Stimulated activated CD4-positive, alpha-beta T cell treated with anti-CD3 and anti-CD28 coated beads, Interleukin-12 subunit alpha, Interleukin-12 subunit beta, amount 100 ng/mL, for 24 hours (primary cell): ENCODE results near the gene SLC15A3.
"Not testable (repeated sequence)": the region's sequence is repeated elsewhere in the genome, so short reads cannot be mapped to it uniquely, and the experiment has no call there.

ENCODE experiments used
- DNase-seq, 2 experiments: peaks; one replicate each; pipeline ENCODE4 v3.0.0-alpha.2; 2020; ENCODE audit warnings: low read depth in 2 of 2

Gene SLC15A3

DNA sequence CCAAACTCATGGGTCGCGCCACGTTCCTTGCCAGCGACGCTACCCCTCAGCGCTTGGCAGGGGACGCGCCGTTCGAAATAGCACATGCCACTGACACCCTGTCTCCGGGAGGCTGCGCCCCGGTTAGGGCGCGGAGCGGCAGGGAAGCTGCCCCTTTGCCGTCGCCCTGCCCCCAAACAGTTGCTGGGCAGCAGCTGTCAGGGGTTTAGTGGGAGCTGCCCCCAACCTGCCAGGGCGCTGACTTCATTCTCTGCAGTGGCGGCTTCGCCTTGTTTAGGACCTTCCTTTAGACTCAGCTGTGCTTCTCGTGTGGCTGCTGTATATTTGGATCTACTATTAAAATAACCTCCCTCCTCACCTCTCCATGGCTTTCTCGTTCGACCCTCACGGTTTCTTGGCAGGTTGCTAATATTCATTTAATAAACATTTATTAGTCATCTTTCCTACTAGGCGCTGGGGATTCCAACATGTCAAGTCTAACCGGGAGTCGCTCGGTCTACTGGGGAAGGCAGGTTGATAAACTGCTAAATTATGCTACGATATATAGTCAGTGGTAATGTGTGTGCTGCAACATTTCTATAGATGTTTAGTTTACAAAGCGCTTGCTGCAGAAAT, 37.2 kb downstream of the SLC15A3 start:
- DNase-seq = no peak

DNA sequence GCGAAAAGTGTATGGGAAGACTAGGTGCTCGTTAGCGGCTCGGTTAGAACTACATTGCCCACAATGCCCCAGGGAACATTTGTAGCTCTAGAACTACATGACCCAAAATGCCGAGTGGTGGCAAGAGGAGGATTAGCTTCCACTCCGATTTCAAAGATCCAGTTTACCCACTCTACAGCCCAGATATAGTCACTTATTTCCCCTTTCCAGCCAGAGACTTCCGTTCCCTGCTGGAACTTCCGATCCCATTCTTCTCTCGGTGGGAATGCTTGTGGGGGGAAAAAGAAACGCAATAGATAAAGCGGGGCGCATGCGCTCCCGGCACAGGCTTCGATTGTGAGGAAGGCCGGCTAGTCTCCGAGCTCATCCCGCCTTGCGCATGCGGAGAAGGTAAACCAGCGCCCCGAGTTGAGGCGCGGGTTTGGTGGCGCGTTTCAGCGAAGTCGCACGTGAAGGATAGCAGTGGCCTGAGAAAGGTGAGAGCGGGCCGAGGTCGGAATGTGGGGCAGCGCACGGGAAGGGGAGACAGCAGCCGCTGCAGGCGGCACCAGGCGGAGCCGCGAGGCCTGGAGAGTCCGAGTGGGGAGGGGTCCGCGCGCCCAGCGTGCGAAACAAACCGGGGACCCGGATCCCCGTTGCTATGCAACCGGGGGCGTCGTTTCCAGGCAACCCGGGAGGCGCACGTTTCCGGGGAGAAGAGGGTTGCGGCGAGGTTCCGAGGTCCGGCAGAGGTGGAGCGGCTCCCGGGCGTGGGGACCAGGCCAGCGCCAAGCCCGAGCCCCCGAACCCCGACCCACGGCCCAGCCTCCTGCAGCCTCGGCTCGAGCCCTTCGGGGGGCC, 38.0 kb downstream of the SLC15A3 start, which contains the start of gene TMEM109:
TMEM109 (plus strand) TSS at position 366 of the 840 bp plus-strand sequence. CDS start 5,536 bp downstream, outside the sequence.
- DNase-seq = peak; percentile 79 to 83

DNA sequence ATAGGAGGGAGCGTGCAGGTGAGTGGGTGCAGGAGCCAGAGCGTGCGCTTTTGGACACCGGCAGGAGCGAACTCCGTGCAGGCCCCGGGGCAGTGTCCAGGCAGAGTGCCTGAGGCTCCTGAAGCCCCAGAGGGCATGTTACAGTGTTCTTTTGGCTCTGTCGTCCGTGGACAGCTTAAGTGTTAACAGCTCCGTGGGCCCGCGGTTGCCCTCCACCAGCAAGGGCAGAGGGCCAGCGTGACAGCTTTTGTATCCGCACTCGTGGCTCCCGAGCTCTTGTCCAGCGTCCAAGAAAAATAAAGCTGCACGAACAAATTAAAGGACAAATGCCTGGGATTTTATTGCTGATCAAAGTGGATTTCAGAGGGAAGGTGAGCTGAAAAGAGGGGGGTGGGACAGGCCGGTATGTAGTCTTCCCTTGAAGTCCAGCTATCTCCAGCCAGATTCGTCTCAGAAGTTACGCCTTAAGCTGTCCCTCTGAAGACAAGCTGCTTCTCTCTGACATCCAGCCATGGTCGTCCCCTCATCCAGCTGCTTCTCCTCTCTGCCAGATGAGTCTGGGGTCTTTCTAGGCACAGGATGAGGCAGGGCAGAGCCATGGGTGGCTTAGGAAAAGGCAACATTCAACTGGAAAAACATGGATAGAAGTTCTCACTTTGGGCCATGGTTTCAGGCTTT, 39.0 kb downstream of the SLC15A3 start:
- no peak for DNase-seq

DNA sequence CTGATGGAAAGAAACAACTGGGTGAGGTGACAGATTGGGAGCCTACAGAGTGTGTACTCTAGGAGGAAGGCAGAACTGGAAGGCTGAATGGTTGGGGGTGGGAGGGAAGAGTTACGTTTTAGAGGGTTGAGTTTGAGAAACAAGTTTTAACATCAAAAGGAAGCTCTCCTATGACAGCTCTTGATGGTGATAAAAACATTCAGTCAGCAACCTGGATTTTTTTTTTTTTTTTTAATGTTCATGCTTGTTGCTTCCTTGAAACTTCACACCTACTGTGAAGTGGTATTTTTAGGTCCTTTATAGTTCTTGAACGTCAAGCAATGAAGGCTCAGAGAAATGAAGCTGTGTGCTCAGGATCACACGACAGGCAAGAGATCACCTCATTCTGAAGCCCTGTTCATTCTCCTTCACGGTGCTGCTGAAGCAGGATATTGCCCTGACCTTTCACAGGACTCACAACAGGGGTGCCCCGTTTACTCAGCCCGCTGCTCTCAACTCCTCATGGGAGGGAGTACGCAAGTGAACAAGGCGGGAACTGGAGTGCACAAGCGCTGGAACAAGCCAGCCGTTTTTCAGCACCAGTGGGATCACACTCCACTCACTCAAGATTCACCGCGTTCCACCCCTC, 39.6 kb downstream of the SLC15A3 start:
- no peak for DNase-seq

DNA sequence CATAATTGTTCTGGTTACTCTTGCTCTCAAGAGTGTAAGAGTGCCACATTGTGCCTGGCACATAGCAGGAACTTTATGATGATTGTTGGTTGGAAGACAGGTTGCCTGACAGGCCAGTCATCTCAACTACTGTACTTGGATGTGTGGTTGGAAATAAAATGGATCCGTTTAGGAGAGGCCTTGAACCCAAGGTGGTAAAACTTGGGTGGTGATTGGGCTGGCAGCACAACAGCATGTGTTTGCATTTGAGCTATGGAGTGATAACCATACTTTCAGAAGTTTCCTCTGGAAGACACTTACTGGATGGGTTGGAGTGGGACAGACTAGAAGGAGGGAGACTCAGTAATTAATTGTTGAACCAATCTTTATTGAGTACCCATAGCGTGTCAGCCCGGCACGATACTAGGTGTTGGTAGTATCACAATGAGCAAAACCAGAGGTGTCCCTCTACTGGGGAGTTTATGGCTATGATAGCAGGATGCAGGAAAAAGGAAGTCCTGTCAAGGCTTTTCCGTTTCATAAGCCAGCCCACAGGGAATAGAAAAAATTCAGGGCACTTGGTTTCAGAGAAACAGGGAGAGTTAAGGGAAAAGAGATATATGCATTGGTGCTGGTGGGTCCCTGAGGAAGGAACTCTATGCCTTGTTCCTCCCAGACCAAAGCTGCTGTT, 41.1 kb downstream of the SLC15A3 start:
- no peak for DNase-seq

DNA sequence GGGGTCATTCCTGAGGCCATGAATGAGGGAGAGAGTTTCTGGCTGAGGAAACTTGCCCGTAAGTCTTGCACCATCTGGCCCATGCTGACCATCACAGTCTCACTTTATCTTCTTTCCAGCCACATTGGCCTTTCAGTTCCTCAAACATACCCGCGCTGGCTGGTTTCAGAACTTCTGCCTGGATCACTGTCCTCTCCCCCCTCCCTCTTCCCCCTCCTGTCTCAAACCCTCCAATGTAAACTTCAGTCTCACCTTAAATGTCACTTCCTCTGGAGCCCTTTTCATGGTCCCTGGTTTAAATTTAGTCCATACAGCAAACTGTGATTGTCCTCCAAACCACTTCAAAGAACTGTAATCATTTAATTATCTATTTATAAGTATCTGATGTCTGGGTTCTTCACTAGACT, 41.7 kb downstream of the SLC15A3 start:
- DNase-seq = no peak

DNA sequence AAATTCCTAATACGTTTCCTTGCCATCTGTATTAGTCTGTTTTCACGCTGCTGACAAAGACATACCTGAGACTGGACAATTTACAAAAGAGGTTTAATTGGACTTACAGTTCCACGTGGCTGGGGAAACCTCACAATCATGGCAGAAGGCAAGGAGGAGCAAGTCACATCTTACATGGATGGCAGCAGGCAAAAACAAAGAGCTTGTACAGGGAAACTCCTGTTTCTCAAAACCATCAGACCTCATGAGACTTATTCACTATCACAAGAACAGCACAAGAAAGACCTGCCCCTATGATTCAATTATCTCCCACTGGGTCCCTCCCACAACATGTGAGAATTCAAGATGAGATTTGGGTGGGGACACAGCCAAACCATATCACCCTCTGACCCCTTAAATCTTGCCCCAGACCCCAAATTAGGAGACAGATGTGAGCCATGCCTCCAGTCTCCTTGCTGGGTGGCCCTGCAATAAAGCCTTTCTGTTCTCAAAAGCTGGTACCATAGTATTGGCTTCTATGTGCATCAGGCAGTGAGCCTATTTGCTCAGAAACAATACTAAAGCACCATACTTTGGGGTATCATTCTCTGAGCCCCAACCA, 42.2 kb downstream of the SLC15A3 start:
- not testable (repeated sequence) for DNase-seq

DNA sequence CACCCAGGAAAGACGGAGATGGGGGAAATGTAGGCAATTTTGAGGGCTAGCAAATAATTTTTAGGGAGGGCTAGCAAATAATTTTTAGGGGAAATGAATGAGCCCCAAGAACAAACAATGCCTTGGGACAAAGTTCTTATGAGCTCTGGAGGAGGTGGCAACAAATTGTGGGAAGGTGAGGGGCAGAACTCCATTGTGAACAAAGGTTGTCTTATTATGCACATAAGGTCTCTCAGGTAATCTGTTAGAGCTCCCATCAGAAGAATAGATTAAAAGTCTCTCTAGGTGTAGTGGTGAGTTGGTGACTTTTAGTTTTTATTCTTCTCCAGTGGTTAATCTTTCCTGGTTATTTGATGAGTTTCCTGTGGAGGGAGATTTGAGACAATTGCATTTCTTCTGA, 43.2 kb downstream of the SLC15A3 start:
- DNase-seq = no peak

DNA sequence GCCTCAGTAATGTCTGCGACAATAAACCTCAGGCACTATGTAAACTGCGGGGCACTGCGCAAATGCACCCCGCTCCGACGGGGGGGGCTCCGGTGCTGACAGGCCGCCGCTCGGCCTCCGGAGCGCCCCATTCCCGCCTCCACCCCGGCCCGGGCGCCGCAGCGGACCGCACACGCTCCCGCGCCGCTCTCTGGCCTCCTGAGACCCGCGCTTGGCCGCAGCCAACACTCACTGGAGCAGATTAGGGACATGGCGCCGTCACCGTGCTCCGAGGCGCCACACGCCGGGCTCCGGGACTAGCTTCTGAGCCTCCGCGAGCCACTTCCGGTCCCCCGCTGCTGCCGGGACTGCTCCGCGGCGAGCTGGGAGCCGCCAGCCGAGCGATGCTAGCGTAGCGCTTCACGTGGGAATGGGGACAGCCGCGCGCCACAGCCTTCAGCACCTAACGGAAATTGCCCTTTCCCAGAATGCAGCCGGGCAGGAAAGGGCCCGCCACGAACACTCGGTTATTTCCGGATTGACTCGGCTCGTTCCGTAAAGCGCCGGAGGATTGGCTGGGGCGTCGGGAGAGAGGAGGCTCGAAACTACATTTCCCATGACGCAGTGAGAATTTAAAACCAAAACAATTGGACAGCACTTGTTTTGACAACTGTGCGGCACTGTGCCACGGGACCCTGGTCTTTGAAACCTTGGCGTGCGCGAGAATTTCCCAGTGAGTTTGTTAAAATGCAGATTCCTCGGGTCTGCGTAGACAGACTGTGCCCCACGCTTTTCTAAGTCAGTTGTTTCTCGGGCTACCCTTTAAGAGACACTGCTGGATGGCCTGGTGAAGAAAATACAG, 45.6 kb downstream of the SLC15A3 start, which contains the start of gene PRPF19:
PRPF19 (minus strand) TSS at position 454 of the 841 bp plus-strand sequence; CDS start at position 251, 203 bp downstream.
- DNase-seq = peak; percentile 98 to 99

DNA sequence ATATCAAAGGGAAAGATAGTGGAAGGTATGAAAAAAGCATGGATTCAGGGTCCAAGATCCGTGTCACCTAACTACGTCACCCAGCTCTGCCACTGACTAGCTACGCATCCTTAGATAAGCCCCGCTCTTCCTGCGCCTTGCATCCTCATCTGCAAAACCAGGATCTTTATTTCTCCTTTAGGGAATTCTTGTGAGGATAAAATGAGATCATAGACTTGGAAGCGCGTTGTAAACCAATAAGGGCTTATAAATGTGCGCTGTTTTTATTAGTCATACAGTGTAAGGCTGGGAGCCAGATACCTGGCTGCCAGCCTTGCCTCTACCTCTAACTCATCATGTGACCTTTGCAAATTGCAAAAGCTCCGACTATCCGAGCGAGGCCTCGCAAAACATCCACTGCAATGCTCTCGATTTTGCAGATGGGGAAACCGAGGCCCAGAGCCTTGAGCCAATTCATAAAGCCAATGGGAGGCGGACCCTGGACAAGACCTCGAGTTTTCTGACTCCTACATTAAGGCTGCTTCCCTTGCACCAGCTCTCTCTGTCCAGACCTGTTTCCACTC, 46.3 kb downstream of the SLC15A3 start:
- DNase-seq = no peak

DNA sequence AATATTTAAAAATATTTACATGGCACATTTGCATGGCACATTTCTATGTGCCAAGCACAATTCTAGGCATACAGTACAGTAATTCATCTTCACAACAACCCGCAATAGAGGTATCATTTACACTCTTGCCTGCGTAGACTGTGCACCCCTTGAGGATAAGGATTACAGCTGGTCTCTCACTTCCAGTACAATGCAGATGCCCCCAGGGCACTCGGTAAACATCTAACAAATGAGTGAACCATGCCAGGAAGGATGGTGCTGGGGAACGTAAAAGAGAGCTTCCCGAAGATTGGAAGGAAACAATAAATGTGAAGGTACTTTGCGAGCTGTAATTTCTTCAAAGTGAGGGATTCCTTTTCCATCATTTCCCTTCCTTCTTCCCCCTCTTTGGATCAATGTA, 46.9 kb downstream of the SLC15A3 start:
- no peak for DNase-seq

DNA sequence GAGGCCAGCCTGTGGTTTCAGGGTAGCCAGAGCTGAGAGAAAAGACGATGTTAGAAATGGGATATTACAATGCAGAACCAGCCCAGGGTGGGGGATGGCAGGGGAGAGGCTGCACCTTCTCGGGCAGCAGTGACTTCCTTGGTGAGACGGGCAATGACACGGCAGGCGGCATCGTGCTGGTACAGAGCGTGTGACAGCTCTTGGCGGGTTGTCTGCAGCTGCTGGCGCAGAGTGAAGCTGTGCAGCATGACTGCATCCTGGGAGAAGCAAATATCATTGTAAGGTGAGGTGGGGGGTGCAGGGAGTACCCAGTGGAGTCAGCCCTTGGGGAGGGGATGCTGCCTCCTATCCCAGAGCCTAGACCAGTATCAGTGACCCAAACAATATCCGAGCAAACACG, 49.4 kb downstream of the SLC15A3 start:
- no peak for DNase-seq

DNA sequence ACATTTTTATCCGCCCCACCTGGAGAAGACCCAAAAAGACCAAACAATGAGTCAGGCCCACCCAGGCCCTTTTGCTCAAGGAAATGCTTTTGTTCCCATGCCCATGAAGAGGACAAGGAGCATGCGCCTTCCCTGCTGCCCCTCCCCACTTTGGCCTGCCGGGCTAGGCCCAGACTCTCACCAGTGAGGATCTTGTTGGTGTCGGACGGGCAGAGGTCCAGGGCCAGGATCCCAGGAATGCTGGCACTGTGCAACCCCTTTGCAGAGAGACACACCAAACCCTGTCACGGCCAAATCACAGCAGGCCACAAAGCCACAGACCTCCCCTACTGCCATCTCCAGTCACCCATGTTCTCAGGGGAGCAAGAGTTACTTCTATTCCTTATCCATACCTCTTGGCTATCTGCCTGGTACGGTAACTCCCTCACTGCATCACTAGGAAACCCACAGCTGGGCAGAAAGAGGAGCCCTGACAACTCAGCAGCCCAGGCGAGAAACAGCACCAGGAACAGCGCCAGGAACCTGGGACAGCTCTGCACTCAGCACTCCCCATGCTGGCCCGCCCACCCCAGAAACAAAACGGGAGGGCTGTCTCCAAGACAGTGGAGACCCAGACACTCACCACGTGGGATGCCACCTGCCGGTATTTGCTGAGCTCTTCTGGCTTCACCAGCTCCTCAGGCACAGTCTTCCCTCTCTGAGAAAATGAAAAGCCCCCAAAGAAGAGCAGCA, 51.1 kb downstream of the SLC15A3 start:
- no peak for DNase-seq

DNA sequence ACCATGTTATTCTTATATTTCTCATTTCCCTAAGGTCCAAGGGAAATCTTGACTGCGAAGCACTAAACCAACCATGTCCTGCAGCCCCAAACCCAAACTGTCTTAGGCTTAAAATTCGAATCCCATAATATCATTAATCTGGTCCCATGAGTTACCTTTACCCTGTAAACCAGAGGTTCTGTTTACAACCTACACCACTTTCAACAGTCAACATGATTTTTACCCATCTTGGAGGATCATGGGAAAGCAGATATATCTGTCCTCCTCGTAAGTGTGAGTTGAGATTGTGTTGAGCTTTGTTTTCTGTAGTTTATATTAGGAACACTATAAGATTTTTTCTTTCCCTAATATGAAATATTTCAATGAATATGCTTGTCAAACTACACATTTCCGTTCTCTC, 52.0 kb downstream of the SLC15A3 start:
- DNase-seq = no peak

DNA sequence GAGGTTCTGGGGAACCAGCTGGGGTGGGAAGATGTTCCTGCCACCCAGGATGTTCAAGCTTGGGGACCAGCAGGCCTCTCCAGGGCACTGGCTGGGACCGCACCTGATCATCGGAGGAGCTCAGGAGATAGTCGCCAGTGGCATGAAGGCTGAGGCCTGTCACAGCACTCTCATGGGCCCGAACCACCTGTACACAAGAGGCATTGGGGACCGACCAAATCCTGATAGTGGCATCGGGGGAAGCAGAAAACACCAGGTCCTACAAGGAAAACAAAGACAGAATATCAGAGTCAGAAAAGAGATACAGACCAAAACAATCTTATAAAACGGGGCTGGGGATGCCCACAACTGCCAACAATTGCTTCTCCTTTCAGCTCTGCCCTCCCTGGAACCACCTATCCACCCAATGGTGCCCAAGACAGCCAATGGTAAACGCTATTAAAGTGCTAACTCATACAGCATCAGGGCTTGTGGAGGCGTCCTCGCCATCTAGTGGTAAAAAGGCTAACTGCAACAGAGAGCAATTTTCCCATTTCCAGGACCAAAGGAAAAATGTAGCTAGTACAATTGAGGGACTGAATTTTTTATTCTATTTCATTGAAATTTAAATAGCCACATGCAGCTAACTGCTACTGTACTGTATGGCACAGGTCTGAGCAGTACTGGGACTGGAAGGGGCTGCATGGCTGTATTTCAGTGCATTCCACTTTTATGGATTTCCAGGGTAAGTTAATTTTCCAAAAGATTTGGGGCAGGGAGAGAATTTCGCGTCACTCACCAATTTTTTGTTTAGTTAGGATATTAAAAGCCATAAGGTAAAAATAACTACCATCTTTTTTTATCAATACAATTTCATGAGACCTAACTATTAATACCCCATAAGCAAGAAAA, 52.7 kb downstream of the SLC15A3 start:
- DNase-seq = no peak

DNA sequence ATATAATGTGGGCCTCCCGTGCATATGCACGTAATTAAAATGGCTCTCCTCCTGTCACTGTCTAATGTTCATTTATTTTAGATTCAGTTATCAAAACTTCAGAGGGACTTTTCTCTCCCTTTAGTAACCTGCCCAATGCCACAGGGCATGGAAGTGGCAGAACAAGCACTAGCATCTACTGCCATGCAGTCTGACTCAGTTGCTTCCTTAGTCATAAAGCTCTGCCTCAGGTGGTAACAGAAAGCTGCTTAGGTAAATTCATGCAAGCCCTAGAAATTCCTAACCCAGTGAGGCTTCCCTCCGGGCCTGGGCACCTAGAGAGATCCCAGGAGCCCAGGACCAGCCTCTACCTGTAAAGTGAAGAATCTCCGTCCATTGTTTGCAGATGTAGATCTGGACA, 54.5 kb downstream of the SLC15A3 start:
- DNase-seq = no peak

DNA sequence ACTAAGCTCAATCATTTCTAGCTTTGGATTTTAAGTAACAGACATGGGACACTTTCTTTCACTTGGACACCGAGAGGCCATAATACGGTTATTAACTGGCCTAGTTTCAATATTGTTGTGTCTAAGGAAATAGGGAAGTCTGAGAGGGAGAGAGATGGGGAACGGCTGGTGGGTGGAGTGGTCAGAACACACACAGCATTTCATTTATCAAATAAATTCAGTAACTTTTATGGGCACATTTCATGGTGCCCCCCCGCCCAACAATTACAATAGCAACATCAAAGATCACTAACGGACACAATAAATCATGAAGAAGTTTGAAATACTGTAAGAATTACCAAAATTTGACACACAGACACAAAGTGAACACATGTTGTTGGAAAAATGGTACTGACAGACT, 56.3 kb downstream of the SLC15A3 start:
- DNase-seq = no peak

DNA sequence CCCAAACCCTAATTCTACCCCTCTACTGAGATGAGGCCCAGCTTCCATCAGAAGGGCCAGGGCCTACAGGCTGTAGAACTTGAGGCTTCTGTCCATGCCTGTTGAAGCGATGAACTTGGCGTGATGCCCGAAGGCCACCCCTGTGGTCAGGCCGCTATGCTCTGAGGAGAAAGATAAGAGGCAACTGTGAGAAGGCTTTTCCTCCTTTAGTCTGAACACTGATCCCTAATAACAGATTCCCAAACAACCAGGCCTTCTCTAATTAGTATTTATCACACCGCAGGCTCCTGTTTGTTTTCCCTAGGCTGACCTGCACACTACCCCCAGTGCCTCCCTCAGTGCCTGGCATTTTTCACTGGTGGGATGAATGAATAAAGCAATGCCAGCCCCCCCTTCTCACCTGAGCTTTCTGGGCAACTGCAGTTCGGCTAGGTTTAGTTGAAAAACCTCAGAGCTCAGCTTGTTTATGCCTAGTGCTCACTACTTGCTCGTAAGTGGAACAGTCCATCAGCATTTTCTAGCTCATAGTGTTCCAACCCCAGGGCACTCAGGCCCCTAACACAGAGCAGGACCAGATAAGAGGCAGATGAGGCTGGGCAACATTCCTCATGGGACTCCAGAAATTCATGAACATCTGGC, 60.8 kb downstream of the SLC15A3 start:
- no peak for DNase-seq
